HG02642 (cell line): ENCODE measurements around the gene ESX1.
"Not testable (repeated sequence)": the region's sequence is repeated elsewhere in the genome, so short reads cannot be mapped to it uniquely, and the experiment has no call there.

ENCODE experiments used
- ATAC-seq: cut with Tn5 transposase; IDR thresholded peaks from one replicate; pipeline ENCODE4 v1.9.1; 2021; ENCODE audit warnings: mild to moderate bottlenecking; ENCODE audit not compliant: unreplicated experiment, poor library complexity

Gene ESX1

GRCh38 chrX:104254442-104255115, at the start of gene ESX1:
ESX1 (minus strand) TSS chrX:104254933; CDS start chrX:104254849, 84 bp downstream.
- ATAC-seq = no peak

- no peak for ATAC-seq
These were observed 40.9 kb upstream of the ESX1 start for GRCh38 chrX:104295636-104296035.

GRCh38 chrX:104288961-104289360, 34.2 kb upstream of the ESX1 start:
- no peak for ATAC-seq

GRCh38 chrX:104288269-104288668, 33.5 kb upstream of the ESX1 start:
- no peak for ATAC-seq

GRCh38 chrX:104285201-104285600, 30.5 kb upstream of the ESX1 start:
- ATAC-seq = no peak

GRCh38 chrX:104284507-104284906, 29.8 kb upstream of the ESX1 start:
- ATAC-seq = no peak

- ATAC-seq = no peak
These were observed 27.5 kb upstream of the ESX1 start for GRCh38 chrX:104282166-104282725.

- ATAC-seq = no peak
These were observed 26.8 kb upstream of the ESX1 start for GRCh38 chrX:104281564-104281963.

GRCh38 chrX:104280609-104281008, 25.9 kb upstream of the ESX1 start:
- ATAC-seq = no peak

GRCh38 chrX:104270916-104271512, 16.3 kb upstream of the ESX1 start:
- ATAC-seq = no peak

- no peak for ATAC-seq
These were observed 15.5 kb upstream of the ESX1 start for GRCh38 chrX:104270212-104270611.

GRCh38 chrX:104255465-104255864, 732 bp upstream of the ESX1 start:
- no peak for ATAC-seq

- no peak for ATAC-seq
These were observed 929 bp downstream of the ESX1 start for GRCh38 chrX:104253567-104254441.

- ATAC-seq = no peak
These were observed 4.3 kb downstream of the ESX1 start for GRCh38 chrX:104250470-104250869.

- not testable (repeated sequence) for ATAC-seq
These were observed 24.7 kb downstream of the ESX1 start for GRCh38 chrX:104230060-104230459.

GRCh38 chrX:104211187-104211586, 43.5 kb downstream of the ESX1 start:
- no peak for ATAC-seq

GRCh38 chrX:104205548-104205947, 49.2 kb downstream of the ESX1 start:
- no peak for ATAC-seq
